ENCODE measurements around the gene SSBP3. TPM values are rescaled to one million over a fixed set of nuclear protein-coding genes. Genes with fewer than 3 reads are reported as not detected.
A peak's percentile ranks its signal among the peaks of the same experiment; 100 is the strongest.

The SSBP3 gene
- total RNA-seq, 3 donors from 2014 or later = 21.3 to 28.0 (median 25.6) TPM

DNA sequence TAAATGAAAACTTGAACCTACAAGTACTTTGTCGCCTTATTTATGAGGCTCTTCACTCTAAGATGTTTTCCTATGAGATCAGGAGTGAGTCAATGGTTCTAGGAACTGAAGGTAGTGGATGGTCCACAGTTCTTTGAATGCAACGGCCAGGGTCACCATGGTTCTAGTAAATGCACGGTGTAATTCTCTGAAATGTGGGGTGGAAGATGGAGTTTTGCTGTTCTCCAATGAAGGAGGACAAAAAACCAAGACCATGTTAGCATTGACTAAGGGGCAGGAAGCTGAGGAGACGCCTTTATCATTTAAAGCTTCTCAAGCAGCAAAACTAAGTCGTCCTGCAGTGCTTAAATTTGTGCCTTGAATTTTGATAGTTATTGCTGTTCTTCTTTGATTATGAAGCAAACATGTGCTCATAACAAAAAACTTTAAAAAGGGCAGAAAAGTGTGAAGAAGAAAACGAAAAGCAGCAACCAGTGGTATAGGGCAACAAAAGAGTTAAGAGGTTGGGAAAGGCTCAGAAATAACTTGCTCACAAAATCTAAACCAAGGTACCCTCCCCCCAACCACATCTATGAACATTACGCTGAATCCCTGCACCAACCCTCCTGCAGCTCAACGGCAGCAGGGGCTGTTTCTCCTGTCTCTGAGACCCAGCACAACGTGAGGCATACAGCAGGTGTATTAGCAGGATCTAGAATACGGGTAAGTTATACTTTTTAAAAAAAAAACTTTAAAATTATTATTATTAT, 121.2 kb downstream of the SSBP3 start:
- Histone ChIP-seq H3K27ac (peak overlapping the region in 1 of 2 donors; percentile 62), H3K4me1 (peaks cover 2 to 10% of the 10 kb centered on the region in 2 donors)
- intact Hi-C loops (cut with DNase I; ENCODE audit: low total_unique reads) = no loop called here

DNA sequence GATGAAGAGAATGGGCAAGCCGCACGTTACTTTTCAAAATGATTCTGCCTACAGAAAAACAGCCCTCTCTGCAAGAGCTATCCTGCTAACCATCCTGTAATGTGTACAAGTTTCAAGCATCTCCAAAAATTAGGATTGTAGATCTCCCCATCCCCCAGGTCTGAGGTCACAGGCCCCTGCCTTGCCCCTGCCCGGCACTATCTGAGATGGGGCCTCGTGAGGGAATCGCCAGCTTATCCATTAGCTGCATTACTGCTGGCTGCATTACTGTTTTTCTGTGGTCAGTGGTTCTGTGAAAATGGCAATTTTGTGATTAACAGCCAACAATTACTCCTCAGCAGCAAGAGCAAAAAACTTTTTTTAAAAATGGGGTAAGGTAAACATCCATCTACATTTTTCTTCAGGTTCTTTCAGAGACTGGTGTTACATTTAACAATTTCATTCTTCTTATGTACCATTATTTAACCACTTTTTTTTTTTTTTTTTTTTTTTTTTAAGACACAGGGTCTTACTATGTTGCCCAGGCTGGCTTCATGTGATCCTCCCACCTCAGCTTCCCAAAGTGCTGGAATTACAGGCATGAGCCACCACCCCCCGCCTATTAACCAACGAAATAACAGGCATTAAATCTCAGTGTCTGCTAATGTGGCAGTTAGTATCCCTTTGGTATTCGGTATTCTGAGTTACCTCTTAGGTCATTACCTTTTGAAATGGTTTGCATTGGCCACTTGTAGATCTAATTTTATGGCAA, 122.4 kb downstream of the SSBP3 start:
- intact Hi-C loops (cut with DNase I; ENCODE audit: low total_unique reads) = no loop called here
- Histone ChIP-seq H3K4me1 (peaks cover 0 to 16% of the 10 kb centered on the region in 2 donors), H3K27ac (peak overlapping the region in 1 of 2 donors; percentile 28)

More for the DNA sequence above, 121.2 kb downstream of the SSBP3 start:
- DNase-seq (ENCODE audit: low spot score in 2 of 2) = no peak
- Histone ChIP-seq H3K4me3 (no peak overlapping the region), H3K36me3 (no peaks in the 10 kb centered on the region), H3K9me3 (no peaks in the 10 kb centered on the region), H3K27me3 (no peaks in the 10 kb centered on the region)
- TF ChIP-seq, protein P1, sequence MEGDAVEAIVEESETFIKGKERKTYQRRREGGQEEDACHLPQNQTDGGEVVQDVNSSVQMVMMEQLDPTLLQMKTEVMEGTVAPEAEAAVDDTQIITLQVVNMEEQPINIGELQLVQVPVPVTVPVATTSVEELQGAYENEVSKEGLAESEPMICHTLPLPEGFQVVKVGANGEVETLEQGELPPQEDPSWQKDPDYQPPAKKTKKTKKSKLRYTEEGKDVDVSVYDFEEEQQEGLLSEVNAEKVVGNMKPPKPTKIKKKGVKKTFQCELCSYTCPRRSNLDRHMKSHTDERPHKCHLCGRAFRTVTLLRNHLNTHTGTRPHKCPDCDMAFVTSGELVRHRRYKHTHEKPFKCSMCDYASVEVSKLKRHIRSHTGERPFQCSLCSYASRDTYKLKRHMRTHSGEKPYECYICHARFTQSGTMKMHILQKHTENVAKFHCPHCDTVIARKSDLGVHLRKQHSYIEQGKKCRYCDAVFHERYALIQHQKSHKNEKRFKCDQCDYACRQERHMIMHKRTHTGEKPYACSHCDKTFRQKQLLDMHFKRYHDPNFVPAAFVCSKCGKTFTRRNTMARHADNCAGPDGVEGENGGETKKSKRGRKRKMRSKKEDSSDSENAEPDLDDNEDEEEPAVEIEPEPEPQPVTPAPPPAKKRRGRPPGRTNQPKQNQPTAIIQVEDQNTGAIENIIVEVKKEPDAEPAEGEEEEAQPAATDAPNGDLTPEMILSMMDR (IDR thresholded peaks at IDR 0.05) = no peak
- TF ChIP-seq POLR2AphosphoS5 (IDR thresholded peaks at IDR 0.05) (no peak), POLR2A (IDR thresholded peaks at IDR 0.05) (no peak)

DNA sequence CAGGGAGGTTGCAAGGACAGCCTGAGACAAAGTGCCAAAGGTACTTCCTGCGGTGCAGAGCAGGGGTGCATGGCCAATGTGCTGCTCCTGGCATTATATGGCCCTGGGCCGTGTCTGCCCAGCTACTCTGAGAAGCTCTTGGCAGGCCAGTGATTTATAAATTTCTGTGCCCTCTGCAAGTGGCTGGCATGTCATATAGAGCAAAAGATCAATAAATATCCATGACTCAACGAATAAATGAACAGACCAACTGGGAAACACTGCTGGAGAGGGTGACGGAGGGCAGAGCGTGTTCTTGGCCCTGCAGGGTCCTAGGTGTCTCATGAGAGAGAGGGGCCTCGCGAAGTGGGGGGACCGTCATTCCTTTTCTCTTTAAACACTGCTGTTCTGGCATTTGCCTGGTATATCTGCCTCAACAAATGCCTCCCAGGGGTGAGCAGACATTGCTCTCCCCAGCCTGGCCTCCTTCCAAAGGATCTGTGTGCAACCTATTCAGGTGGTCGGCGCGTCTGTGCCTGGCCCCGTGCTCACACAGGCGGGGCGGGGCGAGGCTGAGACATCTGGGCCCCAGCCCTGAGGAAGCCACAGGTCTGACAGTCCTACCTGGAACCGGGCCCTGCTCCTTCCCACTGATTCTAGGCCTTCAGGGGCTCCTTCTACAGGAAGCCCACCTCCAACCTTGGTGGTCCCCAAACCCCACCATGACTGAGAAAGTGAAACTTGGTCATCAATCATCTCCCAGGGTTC, 123.9 kb downstream of the SSBP3 start:
- TF ChIP-seq POLR2A (IDR thresholded peaks at IDR 0.05) = no peak
- TF ChIP-seq, protein P1 (IDR thresholded peaks at IDR 0.05) = no peak
- TF ChIP-seq POLR2AphosphoS5 (IDR thresholded peaks at IDR 0.05) = no peak
- Histone ChIP-seq H3K9me3 (no peaks in the 10 kb centered on the region), H3K4me1 (peaks cover 9 to 24% of the 10 kb centered on the region in 2 donors), H3K36me3 (no peaks in the 10 kb centered on the region), H3K27me3 (no peaks in the 10 kb centered on the region), H3K4me3 (no peak overlapping the region), H3K27ac (peak overlapping the region in 1 of 2 donors; percentile 87)
- intact Hi-C loops (cut with DNase I; ENCODE audit: low total_unique reads) = no loop called here
- DNase-seq (ENCODE audit: low spot score in 2 of 2) = no peak

More for the DNA sequence above, 122.4 kb downstream of the SSBP3 start:
- no peaks in the 10 kb centered on the region for H3K36me3 ChIP-seq
- DNase-seq (ENCODE audit: low spot score in 2 of 2) = no peak
- H3K4me3 ChIP-seq = no peak overlapping the region
- no peak for TF ChIP-seq POLR2A (IDR thresholded peaks at IDR 0.05)
- TF ChIP-seq, protein P1 (IDR thresholded peaks at IDR 0.05) = no peak
- no peak for TF ChIP-seq POLR2AphosphoS5 (IDR thresholded peaks at IDR 0.05)
- no peaks in the 10 kb centered on the region for H3K9me3 ChIP-seq
- no peaks in the 10 kb centered on the region for H3K27me3 ChIP-seq

DNA sequence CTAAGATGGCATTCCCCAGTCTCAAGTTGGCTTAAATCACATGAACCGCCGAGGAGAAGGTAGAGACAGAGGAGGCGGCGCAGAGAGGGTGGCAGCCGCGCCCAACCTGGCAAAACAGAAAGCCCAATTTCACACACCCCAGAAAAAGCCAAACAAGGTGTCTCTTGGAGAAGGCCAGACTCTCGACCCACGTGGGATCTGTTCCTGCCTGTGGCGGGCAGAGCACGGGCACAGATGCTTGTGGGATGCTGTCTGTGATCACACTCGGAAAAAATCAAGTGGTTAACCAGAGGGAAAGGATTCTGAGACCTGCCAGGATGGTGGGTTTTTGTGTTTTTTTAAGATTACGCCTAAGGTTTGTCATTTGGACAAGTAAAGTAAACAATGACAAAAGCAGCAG, 125.5 kb downstream of the SSBP3 start:
- no peak overlapping the region for H3K4me3 ChIP-seq
- H3K27me3 ChIP-seq = no peaks in the 10 kb centered on the region
- peak overlapping the region; percentile 87 to 95 for H3K27ac ChIP-seq
- no peaks in the 10 kb centered on the region for H3K36me3 ChIP-seq
- H3K9me3 ChIP-seq = no peaks in the 10 kb centered on the region
- peak in 1 of 2 donors; percentile 81 for DNase-seq (ENCODE audit: low spot score in 2 of 2)
- no peak for TF ChIP-seq POLR2A (IDR thresholded peaks at IDR 0.05)
- TF ChIP-seq, protein P1 (IDR thresholded peaks at IDR 0.05) = no peak
- no peak for TF ChIP-seq POLR2AphosphoS5 (IDR thresholded peaks at IDR 0.05)
- peaks cover 9 to 21% of the 10 kb centered on the region in 2 donors for H3K4me1 ChIP-seq
- intact Hi-C loops (cut with DNase I; ENCODE audit: low total_unique reads) = no loop called here

Measured in breast epithelium (tissue), 4 donors.